Keratinocyte (primary cell): Measurements from ENCODE around the gene TMEM120B. TPM values are rescaled to one million over a fixed set of nuclear protein-coding genes. Genes with fewer than 3 reads are reported as not detected.

Source experiments
- DNase-seq: peaks from one replicate; pipeline ENCODE4 v3.0.0-alpha.2; 2011; ENCODE audit warnings: low read depth, missing footprints, low spot score
- FAIRE-seq: peaks from 2 replicates; lab custom pipeline; 2011; peaks lifted over from hg19 to GRCh38; lab: Jason Lieb, UNC
- H2AFZ ChIP-seq: 2 replicates; pipeline ENCODE4 v1.6.0; 2012; ENCODE audit warnings: low read length, control low read depth, inconsistent platforms; ENCODE audit not compliant: control insufficient read depth
- H3K27ac ChIP-seq: 2 replicates; pipeline ENCODE4 v1.5.1; 2011; ENCODE audit warnings: low read length; ENCODE audit not compliant: control insufficient read depth, insufficient read depth
- H3K27me3 ChIP-seq: 3 replicates; pipeline ENCODE4 v1.6.0; 2011; ENCODE audit warnings: low read length; ENCODE audit not compliant: control insufficient read depth, insufficient read depth; ENCODE audit errors: extremely low read depth
- H3K36me3 ChIP-seq, 2 experiments: 2 replicates in 1 of 2; 3 replicates in 1 of 2; pipeline ENCODE4 v1.5.1; 2011; ENCODE audit warnings: low read length in 2 of 2, mild to moderate bottlenecking in 1 of 2; ENCODE audit not compliant: control insufficient read depth in 2 of 2, insufficient read depth in 2 of 2; ENCODE audit errors: extremely low read depth in 1 of 2
- H3K4me1 ChIP-seq: 3 replicates; pipeline ENCODE4 v1.5.1; 2011; ENCODE audit warnings: low read length; ENCODE audit not compliant: control insufficient read depth, insufficient read depth; ENCODE audit errors: extremely low read depth
- H3K4me2 ChIP-seq: 3 replicates; pipeline ENCODE4 v1.6.0; 2011; ENCODE audit warnings: low read depth, low read length; ENCODE audit not compliant: control insufficient read depth, insufficient read depth; ENCODE audit errors: extremely low read depth
- H3K4me3 ChIP-seq, 3 experiments: fragments of 200-600 bp in 1 of 3; sonication (generic) in 1 of 3; 2 replicates in 2 of 3; 3 replicates in 1 of 3; pipeline ENCODE4 v1.5.1; 2011 to 2016; ENCODE audit warnings: low read length in 3 of 3, mild to moderate bottlenecking in 3 of 3, control low read depth in 2 of 3, inconsistent platforms in 1 of 3, low read depth in 1 of 3, mixed read lengths in 1 of 3, mixed run types in 1 of 3, moderate library complexity in 1 of 3; ENCODE audit not compliant: control insufficient read depth in 2 of 3, insufficient read depth in 2 of 3; ENCODE audit errors: extremely low read depth in 1 of 3
- H3K79me2 ChIP-seq: 2 replicates; pipeline ENCODE4 v1.6.0; 2012; ENCODE audit warnings: low read length; ENCODE audit not compliant: control insufficient read depth, insufficient read depth
- H3K9ac ChIP-seq: 3 replicates; pipeline ENCODE4 v1.6.0; 2011; ENCODE audit warnings: low read length; ENCODE audit not compliant: control insufficient read depth, insufficient read depth; ENCODE audit errors: extremely low read depth
- H3K9me1 ChIP-seq: 3 replicates; pipeline ENCODE4 v1.6.0; 2011; ENCODE audit warnings: low read length; ENCODE audit not compliant: control insufficient read depth, insufficient read depth; ENCODE audit errors: extremely low read depth
- H3K9me3 ChIP-seq: 2 replicates; pipeline ENCODE4 v1.5.1; 2012; ENCODE audit warnings: low read depth, low read length; ENCODE audit not compliant: control insufficient read depth
- H4K20me1 ChIP-seq: 3 replicates; pipeline ENCODE4 v1.6.0; 2011; ENCODE audit warnings: low read length; ENCODE audit not compliant: control insufficient read depth, insufficient read depth; ENCODE audit errors: extremely low read depth
- CTCF ChIP-seq, 3 experiments: IDR thresholded peaks in 1 of 3; conservative IDR thresholded peaks in 1 of 3; optimal IDR thresholded peaks in 1 of 3; 2 replicates in 2 of 3; 3 replicates in 1 of 3; pipeline versions ENCODE3 to v1.5.1; 2011; ENCODE audit warnings: low read length in 3 of 3, mild to moderate bottlenecking in 3 of 3, moderate library complexity in 2 of 3, control low read depth in 1 of 3, inconsistent platforms in 1 of 3; ENCODE audit not compliant: insufficient read depth in 2 of 3; ENCODE audit errors: extremely low read depth in 1 of 3
- EZH2 ChIP-seq: IDR thresholded peaks from one replicate; pipeline ENCODE4 v1.6.1; 2012; ENCODE audit warnings: inconsistent platforms, mild to moderate bottlenecking, low read length, moderate library complexity
- dilution Hi-C: fragments of 300-500 bp; cut with MboI; formaldehyde crosslinking; loops from one replicate; pipeline ENCODE4 v1.7.0; 2020; ENCODE audit warnings: low sequenced_read_pairs; ENCODE audit not compliant: extremely low pct_ligation_motif_present
- polyA plus RNA-seq, 5 experiments: library from polyadenylated mRNA; depleted of rRNA in 3 of 5; stranded (reverse) in 3 of 5; stranded (forward) in 1 of 5; unstranded in 1 of 5; fragments of >200 nt; gene quantifications; 1 replicate in 1 of 5; 2 replicates in 3 of 5; 3 replicates in 1 of 5; pipeline versions ENCODE4 v1.2.1 to v1.2.3, GENCODE V29; 2011 to 2012; ENCODE audit warnings: missing spikeins in 2 of 5, low read depth in 1 of 5, low replicate concordance in 1 of 5

TMEM120B gene
- polyA plus RNA-seq, 1 donor (not counting 4 experiments of a cell fraction or from before 2014, with no cell fraction given), result 6.9 TPM

DNA sequence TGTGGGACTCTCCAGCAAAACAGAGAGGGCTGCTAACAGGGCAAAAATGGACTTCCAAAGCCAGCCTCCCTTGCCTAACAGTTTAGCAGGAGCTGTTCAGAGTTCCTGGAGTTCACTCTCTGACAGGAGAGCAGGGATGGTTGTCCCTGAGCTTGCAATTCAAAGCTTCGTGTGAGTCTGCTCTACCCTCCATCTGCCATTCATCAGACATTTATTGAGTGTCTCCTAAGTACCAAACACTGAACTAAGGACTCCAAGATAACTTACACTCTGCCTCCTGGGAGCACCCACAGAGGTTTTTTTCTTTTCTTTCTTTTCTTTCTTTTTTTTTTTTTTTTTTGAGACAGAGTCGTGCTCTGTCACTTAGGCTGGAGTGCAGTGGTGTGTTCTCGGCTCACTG lies 52.3 kb downstream of the TMEM120B start:
- TF ChIP-seq CTCF (optimal IDR thresholded peaks at IDR 0.05 in 1 of 3, IDR thresholded peaks at IDR 0.05 in 1 of 3, conservative IDR thresholded peaks at IDR 0.05 in 1 of 3; ENCODE audit: extremely low read depth in 1 of 3, insufficient read depth in 2 of 3, low read length in 3 of 3) (no peak), EZH2 (no peak)
- H3K36me3 ChIP-seq, result peaks cover 3 to 5% of the 10 kb centered on the region in 2 experiments
- H2AFZ ChIP-seq, result no peak overlapping the region
- no peak overlapping the region for H3K4me3 ChIP-seq
- no peaks in the 10 kb centered on the region for H3K9me3 ChIP-seq
- H3K79me2 ChIP-seq, result no peaks in the 10 kb centered on the region
- H4K20me1 ChIP-seq, result no peaks in the 10 kb centered on the region
- H3K9ac ChIP-seq, result no peak overlapping the region
- H3K9me1 ChIP-seq, result no peaks in the 10 kb centered on the region
- H3K27ac ChIP-seq, result no peak overlapping the region
- no peak overlapping the region for H3K4me2 ChIP-seq
- peaks cover 7% of the 10 kb centered on the region for H3K4me1 ChIP-seq
- H3K27me3 ChIP-seq, result no peaks in the 10 kb centered on the region
- dilution Hi-C loops, result no loop called here
- FAIRE-seq (no peak), DNase-seq (no peak)

- FAIRE-seq (peak; percentile 5), DNase-seq (peak; percentile 36)
- no peaks in the 10 kb centered on the region for H3K9me1 ChIP-seq
- H3K4me3 ChIP-seq, result no peak overlapping the region
- no peak overlapping the region for H3K27ac ChIP-seq
- peaks cover 7% of the 10 kb centered on the region for H3K4me1 ChIP-seq
- H2AFZ ChIP-seq, result no peak overlapping the region
- dilution Hi-C loops, result no loop called here
- peaks cover 5% of the 10 kb centered on the region in 2 experiments for H3K36me3 ChIP-seq
- H3K9ac ChIP-seq, result no peak overlapping the region
- no peak overlapping the region for H3K4me2 ChIP-seq
- no peaks in the 10 kb centered on the region for H3K9me3 ChIP-seq
- TF ChIP-seq CTCF (optimal IDR thresholded peaks at IDR 0.05 in 1 of 3, IDR thresholded peaks at IDR 0.05 in 1 of 3, conservative IDR thresholded peaks at IDR 0.05 in 1 of 3; ENCODE audit: extremely low read depth in 1 of 3, insufficient read depth in 2 of 3, low read length in 3 of 3), result no peak
- TF ChIP-seq EZH2, result no peak
- no peaks in the 10 kb centered on the region for H4K20me1 ChIP-seq
- H3K79me2 ChIP-seq, result no peaks in the 10 kb centered on the region
- no peaks in the 10 kb centered on the region for H3K27me3 ChIP-seq
Observed at GRCh38 chr12:121765573-121765972, 53.0 kb downstream of the TMEM120B start.
